H7 (cell line): ENCODE measurements around the gene PABPN1. TPM values are rescaled to one million over a fixed set of nuclear protein-coding genes. Genes with fewer than 3 reads are reported as not detected.
A peak's percentile ranks its signal among the peaks of the same experiment; 100 is the strongest.
"Not testable (repeated sequence)": the region's sequence is repeated elsewhere in the genome, so short reads cannot be mapped to it uniquely, and the experiment has no call there.

ENCODE experiments used
- DNase-seq: peaks from one replicate; pipeline ENCODE4 v3.0.0; 2012
- H3K27me3 ChIP-seq: 2 replicates; pipeline ENCODE4 v1.6.0; 2011; ENCODE audit warnings: mild to moderate bottlenecking, low read length; ENCODE audit not compliant: control insufficient read depth, insufficient read depth
- H3K36me3 ChIP-seq: replicated peaks from 2 replicates; pipeline ENCODE4 v1.5.1; 2011; ENCODE audit warnings: low read length; ENCODE audit not compliant: control insufficient read depth, insufficient read depth
- H3K4me3 ChIP-seq: 2 replicates; pipeline ENCODE4 v1.5.1; 2011; ENCODE audit warnings: low read depth, mild to moderate bottlenecking, control low read depth, low read length, moderate library complexity; ENCODE audit not compliant: insufficient read depth
- total RNA-seq: library from RNA; depleted of rRNA; stranded (reverse); fragments of >200 nt; shearing (Covaris generic); gene quantifications from 2 replicates; pipeline ENCODE4 v1.2.3, GENCODE V29; 2014; rRNA removed

Gene PABPN1, protein sequence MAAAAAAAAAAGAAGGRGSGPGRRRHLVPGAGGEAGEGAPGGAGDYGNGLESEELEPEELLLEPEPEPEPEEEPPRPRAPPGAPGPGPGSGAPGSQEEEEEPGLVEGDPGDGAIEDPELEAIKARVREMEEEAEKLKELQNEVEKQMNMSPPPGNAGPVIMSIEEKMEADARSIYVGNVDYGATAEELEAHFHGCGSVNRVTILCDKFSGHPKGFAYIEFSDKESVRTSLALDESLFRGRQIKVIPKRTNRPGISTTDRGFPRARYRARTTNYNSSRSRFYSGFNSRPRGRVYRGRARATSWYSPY
- total RNA-seq, result 143 and 174 TPM in 2 replicates

DNA sequence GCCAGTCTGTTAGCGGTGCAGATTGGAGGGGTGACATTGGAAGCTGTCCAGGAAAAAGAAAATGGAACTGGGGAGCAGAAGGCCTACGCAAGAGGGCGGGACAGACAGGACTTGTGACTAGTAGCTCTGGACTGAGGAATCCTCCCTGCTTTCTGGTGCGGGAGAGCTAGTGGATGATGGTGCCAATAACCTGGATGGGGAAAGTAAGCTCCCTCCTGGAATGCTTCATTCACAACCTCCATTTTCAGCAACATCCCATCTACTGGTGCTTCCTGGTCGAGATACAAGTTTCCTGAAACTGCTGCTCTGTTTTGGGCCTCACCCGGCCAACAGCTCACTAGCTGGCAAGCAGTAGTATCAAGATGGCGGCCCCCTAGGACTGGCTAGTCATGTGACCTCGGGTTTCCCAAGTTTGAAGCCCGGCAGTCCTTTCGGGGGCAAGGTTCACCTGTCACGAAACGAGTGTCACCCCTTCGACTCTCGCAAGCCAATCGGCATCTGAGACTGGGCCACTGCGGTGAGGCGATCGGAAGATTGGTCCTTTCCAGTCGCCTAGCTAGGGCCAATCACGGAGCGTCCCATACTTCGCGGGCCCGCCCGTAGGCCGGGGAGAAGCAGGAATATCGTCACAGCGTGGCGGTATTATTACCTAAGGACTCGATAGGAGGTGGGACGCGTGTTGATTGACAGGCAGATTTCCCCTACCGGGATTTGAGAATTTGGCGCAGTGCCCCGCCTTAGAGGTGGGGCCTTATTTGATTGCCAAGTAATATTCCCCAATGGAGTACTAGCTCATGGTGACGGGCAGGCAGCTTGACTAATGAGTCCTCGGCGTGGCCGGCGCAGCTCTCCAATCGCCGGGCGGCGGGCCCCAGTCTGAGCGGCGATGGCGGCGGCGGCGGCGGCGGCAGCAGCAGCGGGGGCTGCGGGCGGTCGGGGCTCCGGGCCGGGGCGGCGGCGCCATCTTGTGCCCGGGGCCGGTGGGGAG, at the start of gene PABPN1:
Gene PABPN1 (plus strand): TSS at position 874 of the 988 bp plus-strand sequence. CDS start 13 bp downstream, at position 887.
- H3K36me3 ChIP-seq, result peaks cover 22% of the 10 kb centered on the region
- peak; percentile 98 for DNase-seq
- H3K27me3 ChIP-seq, result no peaks in the 10 kb centered on the region
- peak within 1 kb of the TSS; percentile 88 for H3K4me3 ChIP-seq

DNA sequence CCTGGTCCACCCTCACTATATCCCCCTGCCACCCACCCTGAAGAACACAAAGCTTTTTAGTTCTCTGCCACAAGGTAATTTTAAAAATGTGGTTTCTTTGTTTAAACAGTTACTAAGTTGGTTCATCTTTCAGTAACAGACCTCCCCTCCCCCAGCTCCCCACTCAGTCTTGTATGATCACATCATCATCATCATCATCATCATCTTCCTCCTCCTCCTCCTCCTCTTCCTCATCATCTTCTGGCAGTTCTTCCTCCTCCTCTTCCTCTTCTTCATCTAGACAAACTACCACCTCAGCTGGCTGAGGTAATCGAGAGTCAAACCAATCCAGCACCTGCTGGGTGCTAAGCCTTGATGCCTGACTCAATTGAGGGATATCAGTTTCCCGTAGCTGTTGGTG, 45.8 kb upstream of the PABPN1 start:
- DNase-seq, result no peak
- peaks cover 20% of the 10 kb centered on the region for H3K27me3 ChIP-seq
- H3K36me3 ChIP-seq, result no peaks in the 10 kb centered on the region
- H3K4me3 ChIP-seq, result no peak overlapping the region

DNA sequence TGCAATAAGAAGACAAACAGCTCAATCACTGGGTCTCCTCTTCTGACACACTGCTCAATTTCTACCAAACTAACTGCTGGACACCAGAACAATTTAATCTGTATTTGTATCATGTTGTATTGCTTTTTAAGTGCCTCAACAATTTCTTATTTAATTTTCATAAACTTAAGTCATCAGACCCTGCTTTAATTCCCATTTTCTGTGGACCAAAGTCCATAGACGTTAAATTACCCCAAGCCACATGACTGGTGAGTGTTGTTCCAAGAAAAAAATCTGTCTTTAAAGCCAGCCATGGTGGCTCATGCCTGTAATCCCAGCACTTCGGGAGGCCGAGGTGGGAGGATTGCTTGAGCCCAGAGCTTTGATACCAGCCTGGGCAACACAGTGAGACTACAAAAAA, 44.1 kb upstream of the PABPN1 start:
- Histone ChIP-seq H3K27me3 (peaks cover 19% of the 10 kb centered on the region), H3K36me3 (no peaks in the 10 kb centered on the region), H3K4me3 (no peak overlapping the region)
- no peak for DNase-seq

DNA sequence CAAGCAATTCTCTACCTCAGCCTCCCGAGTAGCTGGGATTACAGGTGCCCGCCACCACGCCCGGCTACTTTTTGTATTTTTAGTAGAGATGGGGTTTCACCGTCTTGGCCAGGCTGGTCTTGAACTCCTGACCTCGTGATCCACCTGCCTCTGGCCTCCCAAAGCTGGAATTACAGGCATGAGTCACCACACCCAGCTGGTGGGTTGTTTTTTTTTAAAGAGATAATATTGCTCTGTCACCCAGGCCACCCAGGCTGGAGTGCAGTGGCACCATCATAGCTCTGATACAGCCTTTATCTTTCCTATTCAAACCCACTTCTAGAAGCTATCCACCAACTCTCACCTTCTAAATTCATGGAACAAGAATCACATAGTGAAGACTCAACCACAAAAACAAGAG, 43.3 kb upstream of the PABPN1 start:
- H3K36me3 ChIP-seq, H3K4me3 ChIP-seq, DNase-seq: not testable (repeated sequence)
- H3K27me3 ChIP-seq, result peaks cover 15% of the 10 kb centered on the region

DNA sequence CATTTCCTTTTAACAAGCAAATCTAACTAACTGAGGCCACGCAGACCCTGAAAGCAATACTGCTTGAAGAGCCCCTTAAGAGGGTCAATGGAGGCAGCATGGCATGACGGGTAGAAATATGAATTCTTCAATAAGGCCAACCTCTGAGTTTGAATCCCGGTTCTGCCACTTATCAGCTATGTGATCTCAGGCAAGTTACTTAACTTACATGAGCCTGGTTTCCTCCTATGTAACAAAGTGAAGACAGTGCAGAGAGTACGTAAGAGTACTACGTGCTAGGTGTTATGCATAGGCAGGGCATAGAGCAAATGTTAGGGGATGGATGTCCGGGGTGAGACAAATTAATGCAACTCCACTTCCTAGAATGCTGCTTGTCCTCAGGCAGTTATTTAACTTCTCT, 40.0 kb upstream of the PABPN1 start:
- Histone ChIP-seq H3K4me3 (no peak overlapping the region), H3K27me3 (peaks cover 9% of the 10 kb centered on the region), H3K36me3 (no peaks in the 10 kb centered on the region)
- DNase-seq, result no peak

DNA sequence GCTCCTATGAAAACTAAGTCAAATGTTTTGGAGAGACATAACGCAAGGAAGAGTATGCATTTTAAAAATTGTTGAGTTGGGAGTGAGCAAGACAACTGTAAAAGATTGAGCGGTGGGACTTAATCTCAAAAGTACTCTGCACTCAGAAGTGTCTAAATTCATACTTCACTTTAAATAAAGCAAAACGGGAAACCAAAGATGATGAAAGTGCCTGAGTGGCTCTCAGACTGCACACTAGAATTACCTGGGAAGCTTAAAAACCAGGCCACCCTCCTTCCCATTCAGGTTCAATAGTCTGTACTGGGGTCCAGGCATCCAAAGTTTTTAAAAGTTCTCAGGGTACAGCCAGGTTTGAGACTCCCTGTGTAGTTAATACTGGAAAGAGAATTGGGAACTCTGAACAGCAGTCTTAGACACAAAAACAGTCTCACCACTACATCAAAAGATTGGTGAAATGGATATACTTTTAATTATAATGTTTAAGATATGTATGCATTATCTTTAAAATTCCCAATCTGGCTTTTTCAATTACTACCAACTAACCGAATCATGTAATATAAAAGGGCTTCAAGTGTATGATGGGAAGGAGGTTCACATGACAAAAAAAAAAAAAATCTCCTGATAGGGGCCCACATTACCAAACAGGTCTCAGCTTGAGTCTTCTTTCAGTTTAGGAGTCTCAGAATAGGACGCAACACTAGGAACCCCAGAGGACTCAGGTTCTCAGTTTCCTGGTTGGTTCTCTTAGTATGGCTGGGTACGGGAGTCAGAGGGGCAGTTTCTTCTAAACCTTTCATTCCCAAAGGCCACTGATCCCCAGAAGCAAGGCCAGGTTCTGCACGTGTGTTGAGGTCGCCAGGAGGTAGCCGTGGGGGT, 36.4 kb upstream of the PABPN1 start:
- DNase-seq, result no peak
- no peaks in the 10 kb centered on the region for H3K36me3 ChIP-seq
- H3K4me3 ChIP-seq, result peak overlapping the region; percentile 71
- peaks cover 24% of the 10 kb centered on the region for H3K27me3 ChIP-seq

DNA sequence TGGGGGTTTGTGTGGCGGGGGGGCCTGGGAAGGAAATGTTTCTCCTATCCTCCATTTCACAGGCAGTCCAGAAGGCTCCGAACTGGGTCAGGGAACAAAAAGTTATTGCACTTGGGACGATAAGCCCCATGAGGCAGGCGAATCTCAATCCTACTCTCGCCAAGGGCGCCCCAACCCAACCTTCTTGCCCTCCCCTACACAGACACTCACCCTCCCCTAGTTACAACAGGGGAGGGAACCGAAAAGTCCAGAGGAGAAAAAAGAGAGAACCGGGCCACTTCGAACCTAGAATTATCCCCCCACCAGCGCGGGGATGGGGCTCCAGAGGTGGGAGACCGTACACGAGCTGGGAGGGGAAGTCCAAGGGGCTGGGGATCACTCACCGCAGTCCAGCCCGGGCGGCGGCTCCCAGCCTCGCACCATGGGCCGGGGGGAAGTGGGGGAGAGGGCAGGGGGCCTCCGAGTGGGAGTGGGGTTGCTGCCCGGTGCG, 35.7 kb upstream of the PABPN1 start:
- H3K4me3 ChIP-seq, result peak overlapping the region; percentile 71
- H3K27me3 ChIP-seq, result peaks cover 30% of the 10 kb centered on the region
- DNase-seq, result no peak
- no peaks in the 10 kb centered on the region for H3K36me3 ChIP-seq

DNA sequence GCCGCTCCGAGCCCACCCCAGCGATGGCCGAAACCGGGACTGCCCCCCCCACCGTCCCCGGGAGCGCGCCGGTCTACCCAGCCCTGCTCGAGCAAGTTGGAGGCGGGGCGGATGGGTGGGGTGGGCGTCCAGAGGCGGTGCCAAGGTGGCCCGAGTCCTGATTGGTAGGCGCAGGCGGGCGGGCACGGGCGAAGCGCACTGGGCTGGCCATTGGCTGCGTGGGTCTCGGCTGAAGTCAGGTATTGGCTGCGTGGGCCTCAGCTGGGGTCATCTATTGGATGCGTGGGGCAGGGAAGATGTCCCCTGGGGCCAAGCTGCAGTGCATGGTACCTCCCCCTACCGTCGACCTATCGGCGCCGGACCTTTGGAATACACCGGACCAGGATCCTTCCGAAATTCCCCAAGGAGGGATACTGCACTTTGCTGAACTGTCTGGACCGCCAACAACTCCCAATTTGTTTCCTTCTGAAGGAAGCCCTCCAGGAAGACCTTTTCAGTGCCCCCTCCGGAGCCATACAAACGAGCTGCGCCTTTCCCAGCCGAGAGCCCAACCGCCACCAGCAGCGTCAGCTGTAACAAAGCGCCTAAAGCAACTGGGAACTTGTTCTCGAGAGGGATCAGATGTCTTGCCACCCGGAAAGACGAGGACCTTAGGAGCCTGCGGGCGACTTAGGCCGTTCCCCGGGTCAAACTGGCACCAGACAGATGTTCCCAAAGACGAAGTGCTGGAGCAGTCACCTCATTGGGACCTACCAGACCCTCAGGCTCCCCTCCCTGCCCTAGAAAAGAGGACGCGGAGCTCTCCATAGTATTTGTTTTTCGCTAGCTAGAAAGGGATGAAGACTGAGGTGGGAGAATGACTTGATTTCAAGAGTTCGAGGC, 35.0 kb upstream of the PABPN1 start, which contains the start of gene HOMEZ:
Gene HOMEZ (minus strand): TSS at position 113 of the 882 bp plus-strand sequence. CDS start 180 bp downstream, outside the sequence.
- Histone ChIP-seq H3K36me3 (no peaks in the 10 kb centered on the region), H3K27me3 (peaks cover 35% of the 10 kb centered on the region), H3K4me3 (peak within 1 kb of the TSS; percentile 71)
- DNase-seq, result peak; percentile 96

DNA sequence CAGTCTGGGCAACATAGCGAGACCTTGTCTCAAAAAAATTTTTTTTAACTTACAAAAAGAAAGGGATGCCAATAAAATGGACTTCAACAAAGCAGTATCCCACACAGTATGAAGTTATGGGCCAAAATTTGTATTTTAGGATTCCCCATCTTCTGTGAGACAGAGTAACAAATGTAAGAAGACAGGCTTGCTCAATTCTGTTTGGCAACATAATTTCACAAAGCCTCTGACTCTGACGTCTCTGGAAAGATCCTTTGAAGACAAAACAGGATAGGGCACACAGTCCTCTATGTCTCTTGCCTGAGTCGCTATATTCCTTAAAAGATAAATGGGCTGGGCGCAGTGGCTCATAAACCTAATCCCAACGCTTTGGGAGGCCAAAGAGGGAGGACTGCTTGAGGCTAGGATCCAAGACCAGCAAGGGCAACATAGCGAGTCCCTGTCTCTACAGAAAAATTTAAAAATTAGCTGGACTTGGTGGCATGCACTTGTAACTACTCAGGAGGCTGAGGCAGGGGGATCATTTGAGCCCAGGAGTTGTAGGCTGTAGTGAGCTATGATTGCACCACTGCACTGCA, 34.3 kb upstream of the PABPN1 start:
- Histone ChIP-seq H3K4me3 (peak overlapping the region; percentile 71), H3K27me3 (peaks cover 42% of the 10 kb centered on the region), H3K36me3 (no peaks in the 10 kb centered on the region)
- no peak for DNase-seq

DNA sequence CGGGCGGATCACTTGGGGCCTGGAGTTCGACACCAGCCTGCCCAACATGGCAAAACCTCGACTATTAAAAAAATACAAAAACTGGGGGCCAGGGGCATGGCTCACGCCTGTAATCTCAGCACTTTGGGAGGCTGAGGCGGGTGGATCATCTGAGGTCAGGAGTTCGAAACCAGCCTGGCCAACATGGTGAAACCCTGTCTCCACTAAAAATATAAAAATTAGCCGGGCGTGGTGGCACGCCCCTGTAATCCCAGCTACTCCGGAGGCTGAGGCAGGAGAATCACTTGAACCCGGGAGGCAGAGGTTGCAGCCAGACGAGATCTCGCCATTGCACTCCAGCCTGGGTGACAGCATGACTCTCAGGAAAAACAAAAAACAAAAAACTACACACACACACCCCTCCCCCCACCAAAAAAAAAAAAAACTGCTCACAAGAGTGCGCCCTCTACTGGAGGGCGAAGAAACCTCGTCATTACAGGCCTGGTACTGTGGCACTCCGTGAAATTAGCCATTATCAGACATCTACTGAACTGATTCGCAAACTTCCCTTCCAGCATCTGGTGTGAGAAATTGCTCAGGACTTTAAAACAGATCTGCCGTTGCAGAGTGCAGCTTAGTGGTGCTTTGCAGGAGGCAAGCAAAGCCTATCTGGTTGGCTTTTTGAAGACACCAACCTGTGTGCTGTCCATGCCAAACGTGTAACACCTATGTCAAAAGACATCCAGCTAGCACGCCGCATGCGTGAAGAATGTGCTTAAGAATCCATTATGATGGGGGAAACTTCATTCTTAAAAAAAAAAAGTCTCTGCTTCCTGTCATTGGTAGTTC, 26.3 kb upstream of the PABPN1 start:
- no peak for DNase-seq
- peaks cover 78% of the 10 kb centered on the region for H3K27me3 ChIP-seq

DNA sequence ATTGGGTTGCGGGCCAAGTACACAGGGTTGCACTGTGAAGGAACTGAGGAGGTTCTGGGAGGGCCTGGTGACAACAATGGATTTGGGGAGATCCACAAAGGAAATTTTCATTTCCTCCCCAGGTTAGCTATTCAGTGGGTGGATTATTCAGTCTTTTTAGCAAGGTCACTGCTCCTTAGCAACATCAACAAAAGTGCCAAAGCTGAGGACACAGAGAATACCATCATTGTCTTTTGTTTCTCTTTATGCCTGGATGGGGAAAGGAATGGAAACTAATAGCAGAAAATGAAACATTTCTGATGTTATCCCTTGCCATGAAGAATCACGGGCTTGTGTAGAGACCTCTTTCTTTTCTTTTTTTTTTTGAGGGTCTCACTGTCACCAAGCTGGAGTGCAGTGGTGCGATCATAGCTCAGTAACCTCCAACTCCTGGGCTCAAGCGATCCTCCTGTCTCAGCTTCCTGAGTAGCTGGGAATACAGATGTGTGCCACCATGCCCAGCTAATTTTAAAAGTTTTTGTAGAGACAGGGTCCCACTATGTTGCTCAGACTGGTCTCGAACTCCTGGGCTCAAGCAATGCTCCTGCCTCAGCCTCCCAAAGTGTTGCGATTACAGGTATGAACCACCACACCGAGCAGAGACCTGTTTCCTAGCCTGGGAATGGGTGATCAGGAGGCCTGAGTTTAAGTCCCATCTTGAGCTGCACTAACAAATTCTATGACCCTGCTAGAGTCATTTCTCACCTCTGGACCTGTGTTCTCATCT, 25.1 kb upstream of the PABPN1 start:
- H3K36me3 ChIP-seq, result no peaks in the 10 kb centered on the region
- H3K4me3 ChIP-seq, result no peak overlapping the region
- DNase-seq, result no peak
- H3K27me3 ChIP-seq, result peaks cover 74% of the 10 kb centered on the region

More for the DNA sequence above, 26.3 kb upstream of the PABPN1 start:
- H3K4me3 ChIP-seq, result no peak overlapping the region
- H3K36me3 ChIP-seq, result no peaks in the 10 kb centered on the region

DNA sequence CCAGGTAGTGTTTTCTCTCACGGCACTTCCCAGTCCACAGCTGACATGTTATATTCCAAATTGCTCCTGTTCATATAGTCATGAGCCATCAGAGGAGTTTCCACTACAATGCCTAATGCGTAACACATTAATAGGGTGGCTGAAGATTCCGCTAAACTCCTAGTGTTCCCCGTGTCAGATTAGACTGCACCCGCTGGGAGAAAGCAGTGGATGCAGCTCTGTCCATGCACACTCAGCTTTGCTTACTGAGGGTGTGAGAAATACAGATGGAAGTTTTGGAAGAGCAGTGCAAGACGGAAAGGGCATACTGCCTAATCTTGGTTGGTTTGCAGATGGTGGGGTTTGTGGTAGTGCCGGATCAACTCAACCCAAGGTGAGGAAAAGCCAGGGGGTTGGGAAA, 24.2 kb upstream of the PABPN1 start:
- H3K4me3 ChIP-seq, result no peak overlapping the region
- H3K36me3 ChIP-seq, result no peaks in the 10 kb centered on the region
- H3K27me3 ChIP-seq, result peaks cover 65% of the 10 kb centered on the region
- no peak for DNase-seq
